ENCODE results near the gene ATAD3C.
"Not testable (repeated sequence)": the region's sequence is repeated elsewhere in the genome, so short reads cannot be mapped to it uniquely, and the experiment has no call there.

Gene ATAD3C

GRCh38 chr1:1406821-1407635 lies 42.5 kb upstream of the ATAD3C start, which contains the start of gene MRPL20:
Gene MRPL20 (minus strand): TSS chr1:1407293. CDS start chr1:1407217, 76 bp downstream.
- peak; percentile 98 for FAIRE-seq
- peak; percentile 99 for DNase-seq (ENCODE audit: insufficient read length, low spot score)
- TF ChIP-seq POLR2AphosphoS5 (IDR thresholded peaks at IDR 0.05; ENCODE audit: low read depth, low read length), result peak; percentile 96
- TF ChIP-seq POLR2A (IDR thresholded peaks at IDR 0.05; ENCODE audit: low read depth, low read length), result peak; percentile 94
- TF ChIP-seq SPI1 (IDR thresholded peaks at IDR 0.05; ENCODE audit: low read depth, low read length), result peak; percentile 5; the same call in 1 of the 2 replicates
- peak; percentile 96 for TF ChIP-seq TAF1 (IDR thresholded peaks at IDR 0.05; ENCODE audit: low read depth, low read length)
- no peak for TF ChIP-seq PAX5 (IDR thresholded peaks at IDR 0.05; ENCODE audit: insufficient read depth, low read length, severe bottlenecking)
- TF ChIP-seq POU2F2 (IDR thresholded peaks at IDR 0.05; ENCODE audit: low read depth, low read length), result peak; percentile 57

GRCh38 chr1:1407636-1408318 lies 41.7 kb upstream of the ATAD3C start:
- peak; percentile 13 for FAIRE-seq
- TF ChIP-seq POU2F2 (IDR thresholded peaks at IDR 0.05; ENCODE audit: low read depth, low read length) (no peak), PAX5 (IDR thresholded peaks at IDR 0.05; ENCODE audit: insufficient read depth, low read length, severe bottlenecking) (peak; percentile 84)
- DNase-seq (ENCODE audit: insufficient read length, low spot score), result no peak

GRCh38 chr1:1410238-1410637 lies 39.3 kb upstream of the ATAD3C start:
- FAIRE-seq; DNase-seq (ENCODE audit: insufficient read length, low spot score): not testable (repeated sequence)

DNA sequence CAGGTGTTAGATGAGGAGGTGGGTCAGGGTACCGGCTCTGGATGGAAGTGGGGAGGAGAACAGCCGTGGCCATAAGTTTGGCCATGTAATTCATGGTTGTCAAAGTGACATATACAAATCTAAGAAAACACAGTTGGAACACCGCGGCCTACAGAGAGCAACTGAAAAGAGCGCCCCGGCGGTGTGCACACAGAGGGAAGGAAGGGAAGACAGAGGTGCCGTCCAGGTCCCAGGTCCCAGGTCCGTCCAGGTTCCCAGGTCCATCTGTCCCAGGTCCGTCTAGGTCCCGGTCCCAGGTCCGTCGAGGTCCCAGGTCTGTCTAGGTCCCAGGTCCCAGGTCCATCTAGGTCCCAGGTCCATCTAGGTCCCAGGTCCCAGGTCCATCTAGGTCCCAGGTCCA lies 37.9 kb upstream of the ATAD3C start:
- FAIRE-seq, result no peak
- DNase-seq (ENCODE audit: insufficient read length, low spot score), result no peak
- TF ChIP-seq POLR2AphosphoS5 (IDR thresholded peaks at IDR 0.05; ENCODE audit: low read depth, low read length) (0 out of 2 replicates have a peak, but pooled peaks have one; percentile 26), SPI1 (IDR thresholded peaks at IDR 0.05; ENCODE audit: low read depth, low read length) (no peak)

DNA sequence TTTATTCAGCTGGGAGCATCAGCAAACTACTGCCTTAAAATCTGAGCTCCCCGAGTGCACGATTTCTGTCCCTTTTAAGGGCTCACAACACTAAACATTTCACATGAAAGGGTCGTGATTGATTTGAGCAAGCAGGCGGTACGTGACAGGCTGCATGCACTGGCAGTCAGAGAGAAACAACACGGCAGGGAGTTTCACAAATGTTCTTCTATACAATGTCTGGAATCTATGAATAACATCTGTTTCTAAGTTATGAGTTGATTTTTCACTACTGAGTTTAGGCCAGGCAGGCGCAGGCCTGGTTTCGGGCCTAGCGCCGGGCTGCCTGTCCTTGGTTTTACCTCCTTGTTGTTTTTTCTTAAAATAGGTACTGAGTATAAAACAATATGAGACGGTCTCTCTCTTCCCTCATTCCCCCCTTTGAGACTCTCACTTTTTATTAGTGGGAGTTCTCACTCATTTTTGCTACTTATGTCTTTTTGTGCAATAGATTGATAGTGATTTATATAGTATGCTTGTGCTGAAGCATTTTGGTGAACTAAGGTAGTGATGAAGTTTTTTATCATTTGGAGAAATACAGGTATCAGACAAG lies 37.1 kb upstream of the ATAD3C start:
- FAIRE-seq; DNase-seq (ENCODE audit: insufficient read length, low spot score): not testable (repeated sequence)

DNA sequence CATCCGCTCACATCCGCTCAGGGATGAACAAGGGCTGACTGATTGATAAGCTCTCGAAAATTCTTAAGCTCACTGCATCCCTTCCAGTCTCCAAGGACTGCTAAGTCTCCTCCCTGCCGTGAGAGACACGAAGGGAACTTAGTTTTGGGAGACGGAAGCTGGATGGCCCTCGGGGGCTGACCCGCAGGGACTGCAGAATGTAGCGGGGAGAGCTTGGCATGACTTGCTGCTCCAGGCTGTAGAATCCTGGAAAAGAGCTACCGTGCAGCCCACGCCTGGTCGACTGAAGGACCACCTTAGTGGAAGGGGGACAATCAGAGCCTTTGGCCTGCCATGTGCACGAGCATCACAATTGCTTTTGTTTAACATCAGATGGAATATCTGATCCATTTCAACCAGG lies 33.7 kb upstream of the ATAD3C start:
- FAIRE-seq, result peak; percentile 38
- TF ChIP-seq POU2F2 (IDR thresholded peaks at IDR 0.05; ENCODE audit: low read depth, low read length), result no peak
- TF ChIP-seq TAF1 (IDR thresholded peaks at IDR 0.05; ENCODE audit: low read depth, low read length), result no peak
- TF ChIP-seq POLR2A (IDR thresholded peaks at IDR 0.05; ENCODE audit: low read depth, low read length), result no peak
- TF ChIP-seq POLR2AphosphoS5 (IDR thresholded peaks at IDR 0.05; ENCODE audit: low read depth, low read length), result no peak
- no peak for TF ChIP-seq SPI1 (IDR thresholded peaks at IDR 0.05; ENCODE audit: low read depth, low read length)
- no peak for TF ChIP-seq PAX5 (IDR thresholded peaks at IDR 0.05; ENCODE audit: insufficient read depth, low read length, severe bottlenecking)
- DNase-seq (ENCODE audit: insufficient read length, low spot score), result no peak

DNA sequence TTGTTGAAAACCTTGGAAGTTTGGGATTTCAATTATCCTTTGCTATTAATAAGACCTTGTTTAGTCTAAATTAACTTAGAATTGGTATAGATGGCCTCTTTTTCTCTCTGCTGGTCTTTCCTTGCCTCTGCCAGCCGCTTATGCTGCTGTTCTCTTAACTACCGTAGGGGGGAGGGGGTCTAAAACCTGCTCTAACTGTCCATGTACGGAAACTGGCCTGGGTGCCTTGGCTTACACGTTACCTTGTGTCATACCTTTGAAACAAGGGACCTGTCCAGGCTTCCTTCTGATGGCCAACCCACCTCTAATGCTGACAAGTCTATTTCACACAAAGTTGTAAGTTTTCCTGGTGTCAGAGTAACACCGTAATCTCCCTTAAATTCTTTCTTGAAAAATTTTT lies 32.1 kb upstream of the ATAD3C start:
- not testable (repeated sequence) for FAIRE-seq; DNase-seq (ENCODE audit: insufficient read length, low spot score)

DNA sequence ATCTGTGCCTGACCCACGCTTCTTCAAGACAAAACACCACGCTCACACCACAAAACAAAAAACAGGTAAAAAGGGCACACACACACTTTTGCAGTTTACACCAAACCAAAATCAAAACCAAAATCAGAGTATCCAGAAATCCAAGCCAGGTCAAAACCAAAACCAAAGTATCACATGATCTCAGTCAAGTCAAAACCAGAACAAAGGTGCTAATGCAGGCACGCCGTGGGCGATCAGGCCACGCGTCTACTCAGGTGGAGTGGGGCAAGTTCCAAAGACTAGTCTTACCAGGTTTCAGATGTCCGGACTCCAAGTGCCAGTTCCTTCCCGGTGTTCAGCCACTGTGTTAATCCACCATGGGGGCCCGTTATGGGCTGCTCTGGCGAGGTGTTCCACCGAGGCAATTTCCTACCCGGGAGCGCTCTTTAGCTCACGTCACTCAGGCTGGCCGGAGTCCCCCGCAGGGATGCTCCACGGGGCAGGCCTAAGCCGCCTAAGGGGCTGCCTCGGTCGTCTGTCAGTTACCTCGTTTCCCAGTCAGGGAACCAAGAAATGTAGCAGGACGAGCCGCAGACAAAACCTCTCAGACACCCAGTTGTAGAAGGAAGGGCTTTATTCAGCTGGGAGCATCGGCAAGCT lies 31.5 kb upstream of the ATAD3C start:
- DNase-seq (ENCODE audit: insufficient read length, low spot score), result not testable (repeated sequence)
- TF ChIP-seq POU2F2 (IDR thresholded peaks at IDR 0.05; ENCODE audit: low read depth, low read length), result peak; percentile 66; the same call in 1 of the 2 replicates
- peak; percentile 84 for FAIRE-seq

GRCh38 chr1:1418464-1419362 lies 30.8 kb upstream of the ATAD3C start:
- TF ChIP-seq SPI1 (IDR thresholded peaks at IDR 0.05; ENCODE audit: low read depth, low read length) (no peak), POU2F2 (IDR thresholded peaks at IDR 0.05; ENCODE audit: low read depth, low read length) (no peak), PAX5 (IDR thresholded peaks at IDR 0.05; ENCODE audit: insufficient read depth, low read length, severe bottlenecking) (no peak), POLR2A (IDR thresholded peaks at IDR 0.05; ENCODE audit: low read depth, low read length) (no peak), TAF1 (IDR thresholded peaks at IDR 0.05; ENCODE audit: low read depth, low read length) (no peak), POLR2AphosphoS5 (IDR thresholded peaks at IDR 0.05; ENCODE audit: low read depth, low read length) (no peak)
- DNase-seq (ENCODE audit: insufficient read length, low spot score), result peak; percentile 43
- FAIRE-seq, result peak; percentile 69

DNA sequence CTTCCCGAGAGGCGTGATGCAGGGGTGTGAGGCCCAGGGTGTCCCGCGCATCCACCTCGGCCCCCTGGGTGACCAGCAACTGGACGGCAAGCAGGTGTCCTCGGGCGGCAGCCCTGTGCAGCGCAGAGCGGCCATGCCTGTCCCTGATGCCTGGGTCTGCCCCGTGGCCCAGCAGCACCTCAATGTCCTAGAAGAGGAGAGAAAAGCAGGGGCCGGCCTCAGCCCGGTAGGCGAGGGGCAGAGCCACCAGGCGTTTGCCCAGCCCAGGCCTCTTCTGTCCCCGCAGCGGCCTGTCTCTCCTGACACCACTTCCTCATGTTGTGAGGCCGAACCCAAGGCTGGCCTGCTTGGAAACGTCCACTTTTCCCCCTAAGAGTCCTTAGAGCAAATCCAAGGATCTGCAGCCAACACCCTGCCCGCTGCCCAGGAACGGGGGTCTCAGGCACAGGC lies 30.1 kb upstream of the ATAD3C start:
- DNase-seq (ENCODE audit: insufficient read length, low spot score) (no peak), FAIRE-seq (no peak)
- no peak for TF ChIP-seq POLR2A (IDR thresholded peaks at IDR 0.05; ENCODE audit: low read depth, low read length)
- no peak for TF ChIP-seq TAF1 (IDR thresholded peaks at IDR 0.05; ENCODE audit: low read depth, low read length)
- TF ChIP-seq SPI1 (IDR thresholded peaks at IDR 0.05; ENCODE audit: low read depth, low read length), result no peak
- TF ChIP-seq PAX5 (IDR thresholded peaks at IDR 0.05; ENCODE audit: insufficient read depth, low read length, severe bottlenecking), result no peak
- TF ChIP-seq POU2F2 (IDR thresholded peaks at IDR 0.05; ENCODE audit: low read depth, low read length), result no peak
- no peak for TF ChIP-seq POLR2AphosphoS5 (IDR thresholded peaks at IDR 0.05; ENCODE audit: low read depth, low read length)

Measured in GM12891 (cell line).